DMS 273 treated with DMSO at 0.1 percent for 48 hours (cell line): ENCODE data around the gene KRT2.

Experiments used
- DNase-seq: peaks from one replicate; lab custom pipeline; 2025; lab: John Stamatoyannopoulos, UW

KRT2 gene

GRCh38 chr12:52663420-52663819, 11.4 kb upstream of the KRT2 start:
- no peak for DNase-seq

- DNase-seq, result no peak
These were observed 10.9 kb upstream of the KRT2 start for GRCh38 chr12:52662918-52663229.

- no peak for DNase-seq
These were observed 10.3 kb upstream of the KRT2 start for GRCh38 chr12:52662093-52662917.

GRCh38 chr12:52661668-52662067, 9.7 kb upstream of the KRT2 start:
- no peak for DNase-seq

GRCh38 chr12:52660934-52661499, 9.0 kb upstream of the KRT2 start:
- DNase-seq, result no peak

GRCh38 chr12:52659951-52660350, 7.9 kb upstream of the KRT2 start:
- DNase-seq, result no peak

- no peak for DNase-seq
These were observed 7.4 kb upstream of the KRT2 start for GRCh38 chr12:52659395-52659794.

GRCh38 chr12:52658196-52658595, 6.2 kb upstream of the KRT2 start:
- DNase-seq, result no peak

GRCh38 chr12:52657250-52657902, 5.4 kb upstream of the KRT2 start:
- DNase-seq, result no peak

GRCh38 chr12:52656616-52657015, 4.6 kb upstream of the KRT2 start:
- DNase-seq, result no peak

- DNase-seq, result no peak
These were observed 3.7 kb upstream of the KRT2 start for GRCh38 chr12:52655720-52656124.

GRCh38 chr12:52655251-52655650, 3.2 kb upstream of the KRT2 start:
- no peak for DNase-seq

GRCh38 chr12:52650520-52651081, 1.4 kb downstream of the KRT2 start:
- no peak for DNase-seq

GRCh38 chr12:52649066-52649465, 2.9 kb downstream of the KRT2 start:
- no peak for DNase-seq

GRCh38 chr12:52648012-52648550, 3.9 kb downstream of the KRT2 start:
- DNase-seq, result no peak

- no peak for DNase-seq
These were observed 4.4 kb downstream of the KRT2 start for GRCh38 chr12:52647601-52648000.

- no peak for DNase-seq
These were observed 5.4 kb downstream of the KRT2 start for GRCh38 chr12:52646613-52647012.

GRCh38 chr12:52645982-52646381, 6.0 kb downstream of the KRT2 start:
- no peak for DNase-seq

GRCh38 chr12:52645120-52645761, 6.8 kb downstream of the KRT2 start:
- no peak for DNase-seq

GRCh38 chr12:52644078-52644415, 8.0 kb downstream of the KRT2 start:
- no peak for DNase-seq

- no peak for DNase-seq
These were observed 8.6 kb downstream of the KRT2 start for GRCh38 chr12:52643233-52644077.

GRCh38 chr12:52641468-52641867, 10.5 kb downstream of the KRT2 start:
- no peak for DNase-seq
